HCT116 (cell line): Measurements from ENCODE around the gene GABRR3. TPM values are rescaled to one million over a fixed set of nuclear protein-coding genes. Genes with fewer than 3 reads are reported as not detected.

Experiments used
- ATAC-seq: fragments of 200-7000 bp; cut with Tn5 transposase; 2 replicates; pipeline ENCODE4 v1.9.1; 2020; ENCODE audit warnings: mild to moderate bottlenecking, moderate library complexity
- BruUV-seq: library from RNA; stranded (reverse); fragments of 400-500 nt; replicated peaks from 2 replicates; lab custom pipeline; 2021; lab: Mats Ljungman, UMichigan
- CTCF ChIA-PET: fragments of 300-600 bp; sonication (Branson Sonifier 250); formaldehyde crosslinking; loops from one replicate; lab custom pipeline; 2021; ENCODE audit warnings: antibody characterized with exemption; lab: Charles Lee
- POLR2A ChIA-PET: fragments of 300-600, 350-600 bp; sonication (Branson Sonifier 250); formaldehyde crosslinking; loops from one replicate; lab custom pipeline; 2021; ENCODE audit warnings: antibody characterized with exemption; lab: Charles Lee
- RAD21 ChIA-PET, 2 experiments: fragments of 300-600 bp; sonication (Branson Sonifier 250); formaldehyde crosslinking; loops; one replicate each; lab custom pipeline; 2023; ENCODE audit warnings: low total read pairs in 2 of 2; ENCODE audit not compliant: uncharacterized antibody in 2 of 2, unreplicated experiment in 2 of 2, low non-redundant PET in 1 of 2; lab: Charles Lee
- DNase-seq: peaks from one replicate; pipeline ENCODE4 v3.0.0-alpha.2; 2010; ENCODE audit warnings: low read depth, low spot score
- H2AFZ ChIP-seq: fragments of 200-600 bp; shearing (Covaris generic), sonication (generic); 2 replicates; pipeline ENCODE4 v1.6.1; 2017; ENCODE audit warnings: low read depth, mixed run types, mixed read lengths, antibody characterized with exemption, low read length; ENCODE audit not compliant: poor library complexity, severe bottlenecking
- H3K27ac ChIP-seq: 2 replicates; pipeline ENCODE4 v1.5.1; 2012; ENCODE audit warnings: low read depth, low read length
- H3K27me3 ChIP-seq: fragments of 200-600 bp; sonication (generic); 2 replicates; pipeline ENCODE4 v1.6.1; 2016; ENCODE audit warnings: mixed run types, low read length, mixed read lengths; ENCODE audit not compliant: insufficient read depth
- H3K36me3 ChIP-seq, 2 experiments: fragments of 200-500 bp in 1 of 2; fragments of 200-600 bp in 1 of 2; sonication (Bioruptor generic) in 1 of 2; sonication (generic) in 1 of 2; 2 replicates each; pipeline versions ENCODE4 v1.5.1 to v1.6.1; 2014 to 2016; ENCODE audit warnings: low read length in 2 of 2, inconsistent platforms in 1 of 2, mixed read lengths in 1 of 2, mixed run types in 1 of 2; ENCODE audit not compliant: insufficient read depth in 2 of 2, control insufficient read depth in 1 of 2
- H3K4me1 ChIP-seq, 2 experiments: fragments of 200-600 bp in 1 of 2; sonication (generic) in 1 of 2; 2 replicates each; pipeline versions ENCODE4 v1.5.1 to v1.6.1; 2012 to 2017; ENCODE audit warnings: low read length in 2 of 2, inconsistent platforms in 1 of 2, mild to moderate bottlenecking in 1 of 2, mixed read lengths in 1 of 2, mixed run types in 1 of 2, moderate library complexity in 1 of 2; ENCODE audit not compliant: insufficient read depth in 2 of 2, control insufficient read depth in 1 of 2
- H3K4me2 ChIP-seq: fragments of 200-600 bp; sonication (generic); 2 replicates; pipeline ENCODE4 v1.6.1; 2017; ENCODE audit warnings: mixed run types, low read length, mixed read lengths
- H3K4me3 ChIP-seq, 2 experiments: fragments of 200-600 bp in 1 of 2; sonication (generic) in 1 of 2; replicated peaks in 1 of 2; 2 replicates each; pipeline ENCODE4 v1.5.1; 2011 to 2016; ENCODE audit warnings: low read length in 2 of 2, control low read depth in 1 of 2, low read depth in 1 of 2, mild to moderate bottlenecking in 1 of 2, mixed read lengths in 1 of 2, mixed run types in 1 of 2
- H3K79me2 ChIP-seq: fragments of 200-600 bp; sonication (generic); 2 replicates; pipeline ENCODE4 v1.6.1; 2017; ENCODE audit warnings: mild to moderate bottlenecking, mixed run types, low read length, moderate library complexity, mixed read lengths; ENCODE audit not compliant: insufficient read depth
- H3K9ac ChIP-seq: fragments of 200-600 bp; sonication (generic); 2 replicates; pipeline ENCODE4 v1.6.1; 2016; ENCODE audit warnings: low read length, mixed read lengths
- H3K9me2 ChIP-seq: fragments of 200-600 bp; sonication (generic), shearing (Covaris generic); 2 replicates; pipeline ENCODE4 v1.6.1; 2017; ENCODE audit warnings: mixed run types, mild to moderate bottlenecking, moderate library complexity; ENCODE audit not compliant: insufficient read depth
- H3K9me3 ChIP-seq, 2 experiments: fragments of 200-500 bp in 1 of 2; fragments of 200-600 bp in 1 of 2; sonication (Bioruptor generic) in 1 of 2; sonication (generic) in 1 of 2; 2 replicates each; pipeline ENCODE4 v1.6.1; 2014 to 2017; ENCODE audit warnings: low read length in 2 of 2, mixed read lengths in 2 of 2, inconsistent platforms in 1 of 2, low read depth in 1 of 2, mild to moderate bottlenecking in 1 of 2, mixed run types in 1 of 2, moderate library complexity in 1 of 2; ENCODE audit not compliant: control insufficient read depth in 1 of 2, insufficient read depth in 1 of 2
- H4K20me1 ChIP-seq: fragments of 200-600 bp; sonication (generic), shearing (Covaris generic); 2 replicates; pipeline ENCODE4 v1.6.1; 2017; ENCODE audit warnings: mixed run types, mild to moderate bottlenecking, moderate library complexity; ENCODE audit not compliant: insufficient read depth
- ATF3 ChIP-seq: IDR thresholded peaks from 2 replicates; pipeline ENCODE4 v1.6.1; 2012
- CBX3 ChIP-seq: IDR thresholded peaks from 2 replicates; pipeline ENCODE4 v1.6.1; 2012; ENCODE audit warnings: low read depth
- CEBPB ChIP-seq: IDR thresholded peaks from 2 replicates; pipeline ENCODE4 v1.6.1; 2012; ENCODE audit warnings: low read depth
- ELF1 ChIP-seq: IDR thresholded peaks from 2 replicates; pipeline ENCODE4 v1.6.1; 2012; ENCODE audit warnings: low read depth, borderline replicate concordance
- EZH2 ChIP-seq: fragments of 200-600 bp; sonication (generic); IDR thresholded peaks from 2 replicates; pipeline ENCODE4 v1.6.1; 2017; ENCODE audit warnings: antibody characterized with exemption, mixed run types
- EZH2phosphoT487 ChIP-seq: fragments of 200-600 bp; IDR thresholded peaks from 2 replicates; pipeline ENCODE4 v1.6.1; 2018; ENCODE audit warnings: antibody characterized with exemption, borderline replicate concordance
- FOSL1 ChIP-seq: IDR thresholded peaks from 2 replicates; pipeline ENCODE4 v1.6.1; 2012; ENCODE audit warnings: low read depth
- POLR2A ChIP-seq: IDR thresholded peaks from 2 replicates; pipeline ENCODE4 v1.7.0; 2011; ENCODE audit warnings: borderline replicate concordance; ENCODE audit not compliant: insufficient read depth, insufficient read length; ENCODE audit errors: extremely low read depth
- POLR2AphosphoS5 ChIP-seq: IDR thresholded peaks from 2 replicates; pipeline ENCODE4 v1.6.1; 2011; ENCODE audit warnings: mild to moderate bottlenecking, low read depth, low read length, moderate library complexity
- REST ChIP-seq: IDR thresholded peaks from 2 replicates; pipeline ENCODE4 v1.6.1; 2012; ENCODE audit warnings: low read depth
- SIN3A ChIP-seq: IDR thresholded peaks from 2 replicates; pipeline ENCODE4 v1.6.1; 2012; ENCODE audit warnings: low read depth
- SP1 ChIP-seq: IDR thresholded peaks from 2 replicates; pipeline ENCODE4 v1.6.1; 2012; ENCODE audit warnings: low read depth
- SRF ChIP-seq: IDR thresholded peaks from 2 replicates; pipeline ENCODE4 v1.6.1; 2012; ENCODE audit warnings: low read depth
- TCF7L2 ChIP-seq: IDR thresholded peaks from 2 replicates; pipeline ENCODE4 v1.7.0; 2011; ENCODE audit warnings: borderline replicate concordance, inconsistent platforms; ENCODE audit not compliant: insufficient read depth, insufficient read length; ENCODE audit errors: extremely low read depth
- ZFX ChIP-seq: fragments of 450-650 bp; IDR thresholded peaks from 2 replicates; pipeline ENCODE4 v1.6.1; 2017
- intact Hi-C: fragments of 100-400 bp; cut with micrococcal nuclease; formaldehyde crosslinking; loops from 2 replicates; pipeline ENCODE4 v1.10.0; 2022
- total RNA-seq: library from RNA; stranded (reverse); gene quantifications from one replicate; pipeline ENCODE4 v1.2.1, GENCODE V29; 2021; ENCODE audit not compliant: unreplicated experiment
- TF ChIP-seq, protein P1 (sequence below): IDR thresholded peaks from 2 replicates; pipeline ENCODE4 v1.6.1; 2012

Gene GABRR3
- total RNA-seq, 1 experiment from 2014 or later: not detected

GRCh38 chr3:97935842-97936241, 99.3 kb downstream of the GABRR3 start:
- H3K9ac ChIP-seq: no peak overlapping the region
- H3K4me1 ChIP-seq: no peaks in the 10 kb centered on the region
- no peaks in the 10 kb centered on the region for H3K79me2 ChIP-seq
- RAD21 ChIA-PET: no interaction called here
- ATAC-seq (no peak), DNase-seq (no peak)
- peaks cover 3 to 4% of the 10 kb centered on the region in 2 experiments; a peak in 2 of 4 replicates for H3K36me3 ChIP-seq
- CTCF ChIA-PET: no interaction called here
- H3K9me3 ChIP-seq: no peaks in the 10 kb centered on the region
- no peaks in the 10 kb centered on the region for H3K27me3 ChIP-seq
- BruUV-seq: no TSS peak
- H4K20me1 ChIP-seq: no peaks in the 10 kb centered on the region
- H3K27ac ChIP-seq: no peak overlapping the region
- POLR2A ChIA-PET: no interaction called here
- intact Hi-C loops: no loop called here
- no peak overlapping the region for H2AFZ ChIP-seq
- H3K9me2 ChIP-seq: no peaks in the 10 kb centered on the region
- TF ChIP-seq SRF: no peak
- TF ChIP-seq, protein P1, sequence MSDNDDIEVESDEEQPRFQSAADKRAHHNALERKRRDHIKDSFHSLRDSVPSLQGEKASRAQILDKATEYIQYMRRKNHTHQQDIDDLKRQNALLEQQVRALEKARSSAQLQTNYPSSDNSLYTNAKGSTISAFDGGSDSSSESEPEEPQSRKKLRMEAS: no peak
- TF ChIP-seq TCF7L2: no peak
- TF ChIP-seq ZFX: no peak
- no peak for TF ChIP-seq ATF3
- TF ChIP-seq CBX3: no peak
- no peak for TF ChIP-seq FOSL1
- no peak for TF ChIP-seq POLR2A
- TF ChIP-seq SP1: no peak
- TF ChIP-seq REST: no peak
- TF ChIP-seq ELF1: no peak
- no peak for TF ChIP-seq EZH2phosphoT487
- no peak for TF ChIP-seq EZH2
- no peak for TF ChIP-seq SIN3A
- TF ChIP-seq POLR2AphosphoS5: no peak
- no peak for TF ChIP-seq CEBPB
- no peak overlapping the region for H3K4me2 ChIP-seq
- H3K4me3 ChIP-seq: no peak overlapping the region

Other genes starting within 250 kb of the GABRR3 start
- 7.5 TPM for gene CRYBG3, start 213.3 kb downstream of the GABRR3 start, total RNA-seq
- 39.1 TPM for gene RIOX2, start 62.9 kb downstream of the GABRR3 start, total RNA-seq
- gene OR5AC2, start 51.9 kb upstream of the GABRR3 start, total RNA-seq: not detected
- not detected for gene OR5H1, start 95.4 kb upstream of the GABRR3 start, total RNA-seq
- gene OR5H14, start 112.2 kb upstream of the GABRR3 start, total RNA-seq: not detected
- not detected for gene OR5H15, start 131.4 kb upstream of the GABRR3 start, total RNA-seq
- not detected for gene OR5H6, start 228.9 kb upstream of the GABRR3 start, total RNA-seq
- gene OR5H2, start 247.2 kb upstream of the GABRR3 start, total RNA-seq: not detected